Activated naive CD8-positive, alpha-beta T cell treated with anti-CD3 and anti-CD28 coated beads, Interleukin-2, amount 50 U/mL, for 24 hours (primary cell): ENCODE results near the gene FRAT1.
A peak's percentile ranks its signal among the peaks of the same experiment; 100 is the strongest.

ENCODE experiments used
- ATAC-seq: fragments of 150-1000 bp; cut with Tn5 transposase; one replicate; pipeline ENCODE4 v1.10.0; 2021
- DNase-seq: peaks from one replicate; pipeline ENCODE4 v3.0.0; 2021
- H3K27ac Mint-ChIP-seq: one replicate; pipeline ENCODE4 v1.8.0; 2021; ENCODE audit warnings: mild to moderate bottlenecking, mixed read lengths
- H3K27me3 Mint-ChIP-seq: one replicate; pipeline ENCODE4 v1.8.0; 2021; ENCODE audit warnings: mixed read lengths
- H3K36me3 Mint-ChIP-seq: one replicate; pipeline ENCODE4 v1.8.0; 2021; ENCODE audit warnings: low read depth, mixed read lengths
- H3K4me1 Mint-ChIP-seq: one replicate; pipeline ENCODE4 v1.8.0; 2021; ENCODE audit warnings: mixed read lengths
- H3K4me3 Mint-ChIP-seq: one replicate; pipeline ENCODE4 v1.8.0; 2021; ENCODE audit warnings: mild to moderate bottlenecking, moderate library complexity, mixed read lengths
- H3K9me3 Mint-ChIP-seq: one replicate; pipeline ENCODE4 v1.8.0; 2021; ENCODE audit warnings: mixed read lengths

Gene FRAT1

GRCh38 chr10:97362310-97363033 is 43.4 kb downstream of the FRAT1 start:
- Mint-ChIP-seq H3K4me3 (no peak overlapping the region), H3K36me3 (peaks cover 40% of the 10 kb centered on the region), H3K4me1 (peaks cover 4% of the 10 kb centered on the region), H3K9me3 (no peaks in the 10 kb centered on the region), H3K27ac (no peak overlapping the region), H3K27me3 (no peaks in the 10 kb centered on the region)
- ATAC-seq (no peak), DNase-seq (no peak)

GRCh38 chr10:97363071-97363470 is 44.0 kb downstream of the FRAT1 start:
- Mint-ChIP-seq H3K27me3 (no peaks in the 10 kb centered on the region), H3K4me1 (peaks cover 4% of the 10 kb centered on the region), H3K36me3 (peaks cover 38% of the 10 kb centered on the region), H3K9me3 (no peaks in the 10 kb centered on the region), H3K27ac (no peak overlapping the region), H3K4me3 (no peak overlapping the region)
- ATAC-seq (no peak), DNase-seq (no peak)

- Mint-ChIP-seq H3K9me3 (no peaks in the 10 kb centered on the region), H3K4me1 (peaks cover 4% of the 10 kb centered on the region), H3K27me3 (no peaks in the 10 kb centered on the region), H3K4me3 (no peak overlapping the region), H3K36me3 (peaks cover 44% of the 10 kb centered on the region), H3K27ac (no peak overlapping the region)
- no peak for DNase-seq
- ATAC-seq = no peak
These were observed 46.8 kb downstream of the FRAT1 start for GRCh38 chr10:97365761-97366351.

DNA sequence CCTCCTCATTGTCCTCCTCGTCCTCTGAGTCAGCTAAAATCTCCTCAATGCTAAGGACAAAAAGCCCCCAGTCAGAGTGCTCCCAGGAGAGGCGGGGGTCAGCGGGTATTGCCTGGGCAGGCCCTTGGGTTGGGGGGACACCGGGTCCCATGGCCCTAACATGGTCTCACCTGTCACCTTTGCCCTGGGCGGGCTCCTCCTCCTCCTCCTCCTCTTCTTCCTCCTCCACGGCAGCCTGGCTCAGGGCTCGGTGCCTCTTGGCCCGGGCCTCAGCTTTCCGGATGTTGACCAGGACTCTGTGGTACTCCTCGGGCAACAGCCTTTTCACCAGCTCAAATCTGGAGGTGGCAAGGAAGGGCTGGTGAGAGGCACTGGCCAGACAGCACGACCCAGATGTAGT is 47.5 kb downstream of the FRAT1 start:
- Mint-ChIP-seq H3K27me3 (no peaks in the 10 kb centered on the region), H3K27ac (peak overlapping the region; percentile 27), H3K4me1 (peaks cover 4% of the 10 kb centered on the region), H3K9me3 (no peaks in the 10 kb centered on the region), H3K36me3 (peaks cover 45% of the 10 kb centered on the region), H3K4me3 (no peak overlapping the region)
- DNase-seq (no peak), ATAC-seq (no peak)

- Mint-ChIP-seq H3K27me3 (no peaks in the 10 kb centered on the region), H3K36me3 (peaks cover 50% of the 10 kb centered on the region), H3K9me3 (no peaks in the 10 kb centered on the region), H3K27ac (peak overlapping the region; percentile 19), H3K4me3 (no peak overlapping the region), H3K4me1 (peaks cover 4% of the 10 kb centered on the region)
- DNase-seq (no peak), ATAC-seq (no peak)
These were observed 48.1 kb downstream of the FRAT1 start for GRCh38 chr10:97367126-97367649.
